Transverse colon (tissue), 4 donors: Measurements from ENCODE around the gene SLC25A29. TPM values are rescaled to one million over a fixed set of nuclear protein-coding genes. Genes with fewer than 3 reads are reported as not detected.

Experiments used
- DNase-seq: peaks from one replicate; pipeline ENCODE4 v3.0.0-alpha.2; 2019
- H3K27ac ChIP-seq, 4 donors: fragments of 200-600 bp; sonication (generic); 2 replicates each; pipeline ENCODE4 v1.5.1; 2016 to 2018; ENCODE audit warnings: inconsistent platforms in 4 of 4
- H3K27me3 ChIP-seq: fragments of 200-600 bp; sonication (generic); 2 replicates; pipeline ENCODE4 v1.5.1; 2017; ENCODE audit warnings: inconsistent platforms
- H3K36me3 ChIP-seq, 4 donors: fragments of 200-600 bp; sonication (generic); 2 replicates each; pipeline ENCODE4 v1.5.1; 2017 to 2019; ENCODE audit warnings: inconsistent platforms in 4 of 4
- H3K4me1 ChIP-seq, 4 donors: fragments of 200-600 bp; sonication (generic); 2 replicates each; pipeline ENCODE4 v1.5.1; 2017 to 2020; ENCODE audit warnings: inconsistent platforms in 4 of 4
- H3K4me3 ChIP-seq, 4 donors: fragments of 200-600 bp; sonication (generic); 1 replicate in 1 of 4; 2 replicates in 3 of 4; pipeline versions ENCODE4 v1.5.1 to v1.6.1; 2017 to 2019; ENCODE audit warnings: inconsistent platforms in 4 of 4
- H3K9me3 ChIP-seq, 2 donors: fragments of 200-600 bp; sonication (generic); 2 replicates each; pipeline ENCODE4 v1.5.1; 2017 to 2019; ENCODE audit warnings: inconsistent platforms in 2 of 2
- EP300 ChIP-seq: sonication (generic); formaldehyde crosslinking; IDR thresholded peaks from one replicate; pipeline ENCODE4 v1.6.1; 2017; ENCODE audit warnings: antibody characterized with exemption, low read depth
- POLR2A ChIP-seq: fragments of 450-650 bp; IDR thresholded peaks from one replicate; pipeline ENCODE4 v1.6.1; 2016; ENCODE audit warnings: antibody characterized with exemption, mild to moderate bottlenecking, moderate library complexity
- POLR2AphosphoS5 ChIP-seq, 3 donors: sonication (generic); formaldehyde crosslinking; IDR thresholded peaks; one replicate each; pipeline ENCODE4 v1.6.1; 2016; ENCODE audit warnings: antibody characterized with exemption in 3 of 3
- WGBS, 2 donors: methylation state at CpG; one replicate each; pipeline ENCODE4 v1.1.5; 2018; ENCODE audit warnings: low coverage in 1 of 2; 5-methylcytosine and 5-hydroxymethylcytosine counted together
- in situ Hi-C, 4 donors: fragments of 200-750 bp; cut with MboI; loops; one replicate each; pipeline versions ENCODE4 v1.15.0 to v1.15.1; 2017; ENCODE audit warnings: low sequenced_read_pairs in 3 of 4, low pct_ligation_motif_present in 1 of 4, low pct_unique_long_range_greater_than_20kb in 1 of 4
- intact Hi-C: fragments of 100-400 bp; cut with DNase I; formaldehyde crosslinking; loops from one replicate; pipeline ENCODE4 v1.15.1; 2023; ENCODE audit warnings: low total_unique reads
- total RNA-seq, 4 donors: library from RNA; depleted of rRNA; stranded (reverse); fragments of >200 nt; gene quantifications; one replicate each; pipeline ENCODE4 v1.1.0, GENCODE V29; 2016
- TF ChIP-seq, protein P1 (sequence below), 5 experiments: fragments of 200-600 bp in 3 of 5; fragments of 450-650 bp in 2 of 5; sonication (generic) in 3 of 5; IDR thresholded peaks; 1 replicate in 2 of 5; 2 replicates in 3 of 5; pipeline ENCODE4 v1.5.1; 2016 to 2017; ENCODE audit warnings: antibody characterized with exemption in 5 of 5, inconsistent platforms in 3 of 5, mild to moderate bottlenecking in 2 of 5, moderate library complexity in 1 of 5

The SLC25A29 gene
- total RNA-seq, 4 donors from 2014 or later = 16.8 to 62.7 (median 19.7) TPM

DNA sequence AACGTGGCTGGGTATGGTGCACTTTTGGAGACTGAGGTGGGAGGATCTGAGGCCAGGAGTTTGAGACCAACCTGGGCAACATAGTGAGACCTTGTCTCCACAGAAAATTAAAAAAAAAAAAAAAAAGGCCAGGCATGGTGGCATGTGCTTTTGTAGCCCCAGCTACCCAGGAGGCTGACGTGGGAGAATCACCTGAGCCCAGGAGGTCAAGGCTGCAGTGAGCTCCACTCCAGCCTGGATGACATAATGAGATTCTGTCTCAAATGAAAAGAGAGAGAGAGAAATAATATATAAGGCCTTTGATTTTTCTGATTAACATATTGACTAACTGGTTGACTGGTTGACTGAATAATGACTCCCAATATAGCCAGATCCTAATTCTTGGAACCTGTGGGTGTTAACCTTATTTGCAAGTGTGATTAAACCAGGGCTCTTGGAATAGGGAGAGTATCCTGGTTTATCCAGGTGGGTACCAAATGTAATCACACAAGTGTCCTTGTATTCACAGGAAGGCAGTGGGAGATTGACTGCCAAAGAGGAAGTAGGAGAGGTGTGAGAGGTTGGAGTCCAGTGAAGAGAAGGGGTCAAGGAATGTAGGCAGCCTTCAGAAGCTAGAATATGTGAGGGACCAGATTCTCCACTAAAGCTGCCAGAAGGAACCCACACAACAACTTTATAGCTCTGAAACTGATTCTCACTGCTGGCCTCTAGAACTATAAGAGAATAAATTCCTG is 55.3 kb downstream of the SLC25A29 start:
- Histone ChIP-seq H3K27me3 (no peaks in the 10 kb centered on the region), H3K27ac (no peak overlapping the region), H3K4me3 (no peak overlapping the region), H3K9me3 (no peaks in the 10 kb centered on the region), H3K4me1 (peaks cover 29 to 79% (median 35%) of the 10 kb centered on the region in 4 donors), H3K36me3 (no peaks in the 10 kb centered on the region)
- intact Hi-C loops = no loop called here
- in situ Hi-C loops = loop anchor here in 1 of 4 donors (25.0 kb wide), 1 partner anchor 386 kb away; no protein-coding TSS in a partner anchor
- no peak for DNase-seq
- 79 to 100% methylated on average over 2 of the region's 2 CpGs for WGBS, 2 donors
- TF ChIP-seq POLR2AphosphoS5 (IDR thresholded peaks at IDR 0.05) (no peak), EP300 (no peak), POLR2A (no peak)
- TF ChIP-seq, protein P1, sequence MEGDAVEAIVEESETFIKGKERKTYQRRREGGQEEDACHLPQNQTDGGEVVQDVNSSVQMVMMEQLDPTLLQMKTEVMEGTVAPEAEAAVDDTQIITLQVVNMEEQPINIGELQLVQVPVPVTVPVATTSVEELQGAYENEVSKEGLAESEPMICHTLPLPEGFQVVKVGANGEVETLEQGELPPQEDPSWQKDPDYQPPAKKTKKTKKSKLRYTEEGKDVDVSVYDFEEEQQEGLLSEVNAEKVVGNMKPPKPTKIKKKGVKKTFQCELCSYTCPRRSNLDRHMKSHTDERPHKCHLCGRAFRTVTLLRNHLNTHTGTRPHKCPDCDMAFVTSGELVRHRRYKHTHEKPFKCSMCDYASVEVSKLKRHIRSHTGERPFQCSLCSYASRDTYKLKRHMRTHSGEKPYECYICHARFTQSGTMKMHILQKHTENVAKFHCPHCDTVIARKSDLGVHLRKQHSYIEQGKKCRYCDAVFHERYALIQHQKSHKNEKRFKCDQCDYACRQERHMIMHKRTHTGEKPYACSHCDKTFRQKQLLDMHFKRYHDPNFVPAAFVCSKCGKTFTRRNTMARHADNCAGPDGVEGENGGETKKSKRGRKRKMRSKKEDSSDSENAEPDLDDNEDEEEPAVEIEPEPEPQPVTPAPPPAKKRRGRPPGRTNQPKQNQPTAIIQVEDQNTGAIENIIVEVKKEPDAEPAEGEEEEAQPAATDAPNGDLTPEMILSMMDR (IDR thresholded peaks at IDR 0.05) = no peak

DNA sequence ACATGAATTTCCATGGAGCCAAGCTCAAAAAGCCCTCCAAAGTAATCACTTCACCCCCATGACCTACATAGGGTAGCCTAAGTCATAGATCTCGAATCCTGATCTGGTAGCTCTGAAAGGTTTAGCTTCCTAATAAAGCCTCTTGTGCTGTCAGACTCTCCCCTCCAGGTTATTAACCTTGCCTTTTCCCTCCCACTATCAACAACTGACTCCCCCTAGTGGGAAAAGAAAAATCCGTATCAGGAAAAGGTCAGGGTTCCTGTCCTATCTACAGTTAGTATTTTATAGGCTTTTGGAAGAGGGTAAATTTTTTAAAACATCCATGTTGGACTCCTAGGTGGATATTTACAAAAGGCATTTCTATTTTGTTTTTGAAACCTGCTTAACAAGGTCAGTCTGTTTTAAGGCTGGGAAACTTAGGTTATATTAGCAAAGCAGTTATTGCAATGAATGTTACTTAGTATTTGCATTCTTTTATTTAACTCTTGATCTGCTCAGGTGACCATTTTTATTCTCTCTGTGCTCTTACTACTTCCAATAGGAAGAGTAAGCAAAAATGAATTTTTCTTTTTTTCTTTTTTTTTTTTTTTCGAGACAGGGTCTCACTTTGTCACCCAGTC is 59.3 kb downstream of the SLC25A29 start:
- peak overlapping the region; percentile 59 to 68 (median 62) for H3K27ac ChIP-seq
- in situ Hi-C loops = no loop called here
- WGBS, 2 donors = 17 to 29% methylated on average over 3 of the region's 3 CpGs

GRCh38 chr14:100243020-100243419 is 63.2 kb downstream of the SLC25A29 start:
- Histone ChIP-seq H3K27ac (no peak overlapping the region), H3K4me1 (peaks cover 38 to 71% (median 52%) of the 10 kb centered on the region in 4 donors)
- in situ Hi-C loops = no loop called here

More for the DNA sequence above, 59.3 kb downstream of the SLC25A29 start:
- Histone ChIP-seq H3K9me3 (no peaks in the 10 kb centered on the region), H3K4me1 (peaks cover 42 to 86% (median 52%) of the 10 kb centered on the region in 4 donors), H3K4me3 (no peak overlapping the region), H3K27me3 (no peaks in the 10 kb centered on the region), H3K36me3 (no peaks in the 10 kb centered on the region)
- no peak for DNase-seq
- TF ChIP-seq, protein P1 (IDR thresholded peaks at IDR 0.05) = peak; percentile 51 to 66 (median 63)
- no peak for TF ChIP-seq POLR2AphosphoS5 (IDR thresholded peaks at IDR 0.05)
- intact Hi-C loops = no loop called here

GRCh38 chr14:100241279-100241678 is 65.0 kb downstream of the SLC25A29 start:
- Histone ChIP-seq H3K4me3 (peak overlapping the region in 3 of 4 donors; percentile 49 to 100 (median 100)), H3K36me3 (no peaks in the 10 kb centered on the region), H3K4me1 (peaks cover 39 to 69% (median 55%) of the 10 kb centered on the region in 4 donors), H3K27me3 (no peaks in the 10 kb centered on the region), H3K9me3 (no peaks in the 10 kb centered on the region), H3K27ac (peak overlapping the region; percentile 99 to 100 (median 100))
- intact Hi-C loops (no loop called here), in situ Hi-C loops (no loop called here)
- TF ChIP-seq EP300 (no peak), POLR2AphosphoS5 (IDR thresholded peaks at IDR 0.05) (no peak), POLR2A (no peak)
- TF ChIP-seq, protein P1 (IDR thresholded peaks at IDR 0.05) = no peak
- DNase-seq = no peak
- WGBS, 2 donors = 22 to 25% methylated on average over 3 of the region's 3 CpGs

More at GRCh38 chr14:100243020-100243419, 63.2 kb downstream of the SLC25A29 start:
- Histone ChIP-seq H3K27me3 (no peaks in the 10 kb centered on the region), H3K4me3 (no peak overlapping the region), H3K36me3 (no peaks in the 10 kb centered on the region), H3K9me3 (no peaks in the 10 kb centered on the region)
- TF ChIP-seq EP300 = no peak
- TF ChIP-seq, protein P1 (IDR thresholded peaks at IDR 0.05) = no peak
- no peak for TF ChIP-seq POLR2AphosphoS5 (IDR thresholded peaks at IDR 0.05)
- intact Hi-C loops = no loop called here
- no peak for DNase-seq
- WGBS, 2 donors = 64 to 94% methylated on average over 3 of the region's 3 CpGs
